HG02884 (cell line): ENCODE measurements around the gene MEX3A.
"Not testable (repeated sequence)": the region's sequence is repeated elsewhere in the genome, so short reads cannot be mapped to it uniquely, and the experiment has no call there.

Source experiments
- ATAC-seq: cut with Tn5 transposase; IDR thresholded peaks from one replicate; pipeline ENCODE4 v1.9.1; 2021; ENCODE audit warnings: mild to moderate bottlenecking, moderate library complexity; ENCODE audit not compliant: unreplicated experiment

MEX3A gene

GRCh38 chr1:156056326-156056849 lies 25.9 kb downstream of the MEX3A start:
- no peak for ATAC-seq

- no peak for ATAC-seq
These were observed 26.8 kb downstream of the MEX3A start for GRCh38 chr1:156055281-156056048.

- ATAC-seq = peak; percentile 56
These were observed 27.6 kb downstream of the MEX3A start, which contains the start of gene LAMTOR2 for GRCh38 chr1:156054500-156055280. Gene LAMTOR2, plus strand, starts transcription at chr1:156054782. Its CDS starts 108 bp downstream, at chr1:156054890.

GRCh38 chr1:156053768-156054499 lies 28.3 kb downstream of the MEX3A start, which contains the start of gene UBQLN4:
Gene UBQLN4, minus strand, starts transcription at chr1:156053798. Its CDS starts 97 bp downstream, at chr1:156053701.
- peak; percentile 32 for ATAC-seq

- ATAC-seq = no peak
These were observed 29.1 kb downstream of the MEX3A start for GRCh38 chr1:156052862-156053767.

GRCh38 chr1:156051011-156051725 lies 31.1 kb downstream of the MEX3A start:
- no peak for ATAC-seq

- no peak for ATAC-seq
These were observed 31.9 kb downstream of the MEX3A start for GRCh38 chr1:156050376-156050775.

GRCh38 chr1:156048663-156049258 lies 33.5 kb downstream of the MEX3A start:
- ATAC-seq = no peak

GRCh38 chr1:156045076-156045475 lies 37.2 kb downstream of the MEX3A start:
- ATAC-seq = no peak

- ATAC-seq = no peak
These were observed 39.4 kb downstream of the MEX3A start for GRCh38 chr1:156042828-156043227.

- not testable (repeated sequence) for ATAC-seq
These were observed 47.3 kb downstream of the MEX3A start for GRCh38 chr1:156034991-156035390.

- ATAC-seq = no peak
These were observed 49.3 kb downstream of the MEX3A start for GRCh38 chr1:156033011-156033410.

GRCh38 chr1:156026588-156026987 lies 55.7 kb downstream of the MEX3A start:
- ATAC-seq = no peak

GRCh38 chr1:156025876-156026275 lies 56.4 kb downstream of the MEX3A start:
- no peak for ATAC-seq

- no peak for ATAC-seq
These were observed 57.5 kb downstream of the MEX3A start for GRCh38 chr1:156024801-156025200.
